ENCODE measurements around the gene DCXR. TPM values are rescaled to one million over a fixed set of nuclear protein-coding genes. Genes with fewer than 3 reads are reported as not detected.

Gene DCXR
- total RNA-seq, 4 donors from 2014 or later: 23.8 to 125 (median 67.5) TPM

GRCh38 chr17:82007495-82008257 lies 29.8 kb downstream of the DCXR start:
- intact Hi-C loops (cut with DNase I; ENCODE audit: low total_unique reads): no loop called here
- Histone ChIP-seq H3K4me3 (no peak overlapping the region), H3K27ac (no peak overlapping the region), H3K27me3 (no peaks in the 10 kb centered on the region), H3K36me3 (no peaks in the 10 kb centered on the region), H3K9me3 (no peaks in the 10 kb centered on the region), H3K4me1 (peaks cover 8 to 15% of the 10 kb centered on the region in 2 donors)
- TF ChIP-seq, protein P1, sequence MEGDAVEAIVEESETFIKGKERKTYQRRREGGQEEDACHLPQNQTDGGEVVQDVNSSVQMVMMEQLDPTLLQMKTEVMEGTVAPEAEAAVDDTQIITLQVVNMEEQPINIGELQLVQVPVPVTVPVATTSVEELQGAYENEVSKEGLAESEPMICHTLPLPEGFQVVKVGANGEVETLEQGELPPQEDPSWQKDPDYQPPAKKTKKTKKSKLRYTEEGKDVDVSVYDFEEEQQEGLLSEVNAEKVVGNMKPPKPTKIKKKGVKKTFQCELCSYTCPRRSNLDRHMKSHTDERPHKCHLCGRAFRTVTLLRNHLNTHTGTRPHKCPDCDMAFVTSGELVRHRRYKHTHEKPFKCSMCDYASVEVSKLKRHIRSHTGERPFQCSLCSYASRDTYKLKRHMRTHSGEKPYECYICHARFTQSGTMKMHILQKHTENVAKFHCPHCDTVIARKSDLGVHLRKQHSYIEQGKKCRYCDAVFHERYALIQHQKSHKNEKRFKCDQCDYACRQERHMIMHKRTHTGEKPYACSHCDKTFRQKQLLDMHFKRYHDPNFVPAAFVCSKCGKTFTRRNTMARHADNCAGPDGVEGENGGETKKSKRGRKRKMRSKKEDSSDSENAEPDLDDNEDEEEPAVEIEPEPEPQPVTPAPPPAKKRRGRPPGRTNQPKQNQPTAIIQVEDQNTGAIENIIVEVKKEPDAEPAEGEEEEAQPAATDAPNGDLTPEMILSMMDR (IDR thresholded peaks at IDR 0.05): no peak
- no peak for TF ChIP-seq POLR2A (IDR thresholded peaks at IDR 0.05)
- DNase-seq: no peak

DNA sequence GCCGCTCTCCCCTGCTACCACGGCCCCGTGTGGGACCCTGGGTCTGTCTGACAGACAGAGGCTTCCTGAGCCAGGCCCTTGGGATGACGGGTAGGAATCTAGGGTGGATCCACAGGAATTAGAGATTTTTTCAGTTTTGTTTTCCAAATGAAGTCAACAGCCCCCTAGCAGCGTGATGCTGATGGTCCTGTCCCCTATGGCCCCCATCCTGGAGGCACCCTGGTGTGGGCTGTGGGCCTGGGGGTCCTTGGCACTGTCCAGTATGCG lies 30.3 kb downstream of the DCXR start:
- Histone ChIP-seq H3K27ac (no peak overlapping the region), H3K27me3 (no peaks in the 10 kb centered on the region), H3K36me3 (no peaks in the 10 kb centered on the region), H3K4me1 (peaks cover 8 to 15% of the 10 kb centered on the region in 2 donors), H3K9me3 (no peaks in the 10 kb centered on the region), H3K4me3 (no peak overlapping the region)
- intact Hi-C loops (cut with DNase I; ENCODE audit: low total_unique reads): no loop called here
- no peak for DNase-seq
- TF ChIP-seq POLR2A (IDR thresholded peaks at IDR 0.05): no peak
- TF ChIP-seq, protein P1 (IDR thresholded peaks at IDR 0.05): no peak

DNA sequence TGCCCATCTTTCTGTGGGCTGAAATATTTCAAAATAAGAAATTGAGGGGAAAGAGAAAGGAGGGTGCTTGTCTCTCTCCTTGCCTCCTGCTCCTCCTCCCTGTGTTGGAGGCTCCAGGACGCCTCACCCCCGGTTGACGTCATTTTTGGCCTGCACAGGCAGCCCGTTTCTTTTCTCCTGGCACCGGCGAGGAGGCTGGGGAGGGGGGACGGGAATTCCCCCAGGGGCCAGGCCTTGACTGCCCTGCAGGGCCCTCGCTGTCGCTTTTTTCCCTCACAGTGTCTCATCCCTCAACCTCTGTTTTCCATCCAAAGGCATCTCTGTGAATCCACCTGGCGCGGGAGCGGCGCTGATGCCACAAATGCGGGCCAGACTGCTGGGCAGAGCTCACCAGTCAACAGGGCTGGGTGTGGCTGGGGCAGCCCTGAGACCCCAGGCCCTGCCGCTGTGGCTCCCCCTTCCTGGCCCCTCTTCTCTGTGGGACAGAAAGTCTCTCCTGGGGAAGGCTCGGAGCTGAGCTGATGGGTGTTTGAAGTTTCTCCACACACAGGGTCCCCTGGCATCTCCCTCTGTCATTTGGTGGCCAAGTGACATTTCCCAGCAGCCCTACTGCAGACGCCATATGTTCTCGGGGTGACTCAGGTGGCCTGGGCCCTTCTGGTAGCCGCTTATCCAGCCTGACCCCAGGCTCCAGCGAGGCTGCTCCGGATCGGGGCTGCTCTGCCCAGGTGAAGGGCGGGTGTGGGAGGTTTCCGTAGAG lies 30.8 kb downstream of the DCXR start:
- no peaks in the 10 kb centered on the region for H3K9me3 ChIP-seq
- peaks cover 8 to 15% of the 10 kb centered on the region in 2 donors for H3K4me1 ChIP-seq
- peak overlapping the region in 1 of 2 donors; percentile 7 for H3K27ac ChIP-seq
- TF ChIP-seq, protein P1 (IDR thresholded peaks at IDR 0.05): no peak
- no peak for TF ChIP-seq POLR2A (IDR thresholded peaks at IDR 0.05)
- no peaks in the 10 kb centered on the region for H3K27me3 ChIP-seq
- peak; percentile 70 to 73 for DNase-seq
- no peaks in the 10 kb centered on the region for H3K36me3 ChIP-seq
- intact Hi-C loops (cut with DNase I; ENCODE audit: low total_unique reads): no loop called here
- no peak overlapping the region for H3K4me3 ChIP-seq

DNA sequence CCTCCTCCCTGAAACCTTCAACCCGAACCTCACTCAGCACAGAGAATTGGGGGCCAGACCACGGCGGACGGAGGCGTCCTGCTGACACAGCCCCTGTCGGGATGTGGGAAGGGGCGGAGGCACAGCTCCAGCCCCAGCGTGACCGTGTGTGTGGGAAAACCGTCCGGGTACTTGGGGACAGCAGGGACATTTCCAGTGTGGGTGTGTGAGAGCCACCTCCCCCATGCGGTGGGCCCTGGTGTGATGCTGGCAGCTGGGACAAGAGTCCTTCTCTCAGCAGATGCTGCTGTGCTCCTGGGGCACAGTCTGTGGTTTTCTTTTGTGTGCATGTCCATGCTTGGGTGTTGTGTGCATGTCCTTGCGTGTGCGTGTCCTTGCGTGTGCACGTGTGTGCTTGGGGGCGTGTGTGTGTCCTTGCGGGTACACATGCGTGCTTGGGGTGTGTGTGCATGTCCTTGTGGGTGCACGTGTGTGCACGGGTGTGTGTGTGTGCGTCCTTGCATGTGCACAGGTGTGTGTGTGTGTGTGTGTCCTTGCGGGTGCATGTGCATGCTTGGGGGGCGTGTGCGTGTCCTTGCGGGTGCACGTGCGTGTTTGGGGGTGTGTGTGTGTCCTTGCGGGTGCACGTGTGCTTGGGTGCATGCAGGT lies 31.7 kb downstream of the DCXR start:
- no peaks in the 10 kb centered on the region for H3K27me3 ChIP-seq
- TF ChIP-seq, protein P1 (IDR thresholded peaks at IDR 0.05): no peak
- no peak for TF ChIP-seq POLR2A (IDR thresholded peaks at IDR 0.05)
- H3K27ac ChIP-seq: no peak overlapping the region
- no peak for DNase-seq
- H3K4me1 ChIP-seq: peaks cover 8 to 15% of the 10 kb centered on the region in 2 donors
- H3K9me3 ChIP-seq: no peaks in the 10 kb centered on the region
- H3K36me3 ChIP-seq: no peaks in the 10 kb centered on the region
- intact Hi-C loops (cut with DNase I; ENCODE audit: low total_unique reads): no loop called here
- H3K4me3 ChIP-seq: no peak overlapping the region
